Posterior vena cava (tissue), 2 donors: ENCODE results near the gene POMGNT2. TPM values are rescaled to one million over a fixed set of nuclear protein-coding genes. Genes with fewer than 3 reads are reported as not detected.
"Not testable (repeated sequence)": the region's sequence is repeated elsewhere in the genome, so short reads cannot be mapped to it uniquely, and the experiment has no call there.

Experiments
- DNase-seq: peaks from one replicate; pipeline ENCODE4 v3.0.0-alpha.2; 2020; ENCODE audit warnings: low spot score
- intact Hi-C, 2 donors: fragments of 100-400 bp; cut with DNase I; formaldehyde crosslinking; loops; one replicate each; pipeline versions ENCODE4 v1.14.1 to v1.14.2; 2022 to 2023
- total RNA-seq, 2 donors: library from RNA; stranded (reverse); fragmentation: NEBNext Ultra II Directional; extraction: Animal tissue kit (Norgen Biotek cat#: 25700); gene quantifications; one replicate each; pipeline ENCODE4 v1.2.1, GENCODE V29; 2021
- donor health status: DM: yes; HTN: yes; CAD: no.
- donor health status: DM: yes; HTN: yes; CAD: no.

POMGNT2 gene
- total RNA-seq, 2 donors from 2014 or later: 18.7 to 23.1 TPM

DNA sequence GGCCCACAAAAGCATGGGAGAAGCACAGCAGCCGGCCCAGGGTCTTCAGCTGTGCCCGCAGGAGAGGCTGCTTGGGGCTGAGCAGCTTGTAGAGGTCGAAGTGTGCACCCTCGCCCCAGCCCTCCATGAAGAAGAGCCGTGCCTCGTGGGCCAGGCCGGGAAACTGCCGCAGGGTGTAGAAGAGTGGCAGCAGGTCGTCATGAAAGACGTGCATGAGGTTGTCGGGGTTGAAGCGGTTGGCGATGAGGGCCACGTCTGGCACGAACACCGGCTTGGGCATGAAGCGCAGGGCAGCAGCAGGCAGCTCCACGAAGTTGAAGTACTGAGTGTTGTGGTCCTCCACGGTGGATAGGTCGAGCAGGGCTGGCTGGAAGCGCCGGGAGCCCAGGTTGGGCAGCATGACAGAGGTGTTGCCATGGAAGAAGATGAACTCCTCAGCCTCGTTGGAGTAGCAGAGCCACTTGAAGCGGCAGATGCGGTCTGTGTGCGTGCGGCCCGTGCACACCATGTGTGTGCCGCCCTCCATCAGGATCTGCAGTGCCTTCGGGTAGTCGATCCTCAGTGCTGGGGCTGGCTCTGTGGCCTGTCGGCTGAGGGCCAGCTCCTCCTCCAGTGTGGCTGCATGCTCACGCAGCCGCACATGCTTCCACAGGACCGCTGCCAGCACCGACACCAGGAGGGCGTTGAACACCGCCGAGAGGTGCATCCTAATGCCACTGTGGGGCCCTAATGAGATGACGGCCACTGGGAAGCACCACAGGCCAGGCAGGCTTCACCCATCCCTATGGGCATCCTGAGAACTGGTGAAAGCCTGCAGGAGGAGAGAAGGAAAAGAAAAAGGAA is 24.9 kb downstream of the POMGNT2 start:
- intact Hi-C loops: no loop called here
- DNase-seq: no peak

DNA sequence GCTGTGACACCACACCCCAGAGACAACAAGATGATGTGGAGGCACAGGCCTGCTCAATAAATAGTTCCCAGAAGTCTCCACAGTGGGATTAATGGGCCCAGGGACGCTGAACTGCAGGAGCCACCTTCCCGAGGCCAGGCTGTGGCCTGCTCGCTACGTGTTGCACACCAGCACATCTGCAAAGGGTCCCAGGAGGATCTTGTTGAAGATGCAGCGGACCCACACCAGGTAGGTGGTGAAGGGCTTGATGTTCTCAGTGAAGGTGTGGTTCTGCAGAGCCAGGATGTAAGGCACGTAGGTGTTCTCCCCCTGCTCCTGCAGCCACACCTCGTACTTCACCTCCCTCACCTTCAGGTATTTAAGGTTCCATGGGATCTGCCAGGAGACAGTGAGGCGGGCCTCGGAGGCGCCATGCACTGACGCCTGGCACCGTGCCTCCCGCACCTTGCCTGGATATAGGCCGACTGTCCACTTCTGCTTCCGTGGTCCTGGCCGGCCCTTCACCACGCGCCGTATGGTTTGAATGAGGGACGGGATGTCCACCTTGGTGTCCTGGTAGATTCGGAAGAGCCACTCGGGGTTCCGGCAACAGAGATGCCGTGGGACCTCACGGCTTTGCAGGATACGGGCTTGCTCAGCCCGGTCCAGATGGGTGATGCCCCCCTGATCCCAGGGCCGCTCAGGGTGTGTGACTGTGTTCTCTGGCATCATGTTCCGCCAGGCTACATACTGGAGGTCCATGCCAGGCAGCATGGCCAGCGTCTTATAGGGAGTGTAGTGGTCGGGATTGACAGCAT is 26.1 kb downstream of the POMGNT2 start:
- intact Hi-C loops: loop anchor here in 1 of 2 donors (10.0 kb wide), 1 partner anchor 845 kb away; no protein-coding TSS in a partner anchor

DNA sequence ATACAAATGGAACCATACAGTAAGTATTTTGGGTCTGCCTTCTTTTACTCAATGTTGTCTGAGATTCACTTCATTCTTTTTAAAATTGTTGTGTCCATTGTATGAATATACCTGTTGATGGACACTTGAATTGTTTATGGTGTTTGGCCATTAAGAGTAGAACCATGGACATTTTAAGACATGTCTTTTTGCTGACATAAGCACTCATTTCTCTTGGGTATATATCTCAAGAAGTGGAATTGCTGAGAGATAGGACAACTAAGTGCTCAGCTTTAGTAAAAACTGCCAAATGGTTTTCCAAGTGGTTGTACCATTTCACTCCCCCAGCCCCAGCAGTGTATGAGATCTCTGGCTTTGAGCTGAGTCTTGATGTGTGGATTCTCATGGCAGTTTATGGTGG is 28.2 kb downstream of the POMGNT2 start:
- no peak for DNase-seq
- intact Hi-C loops: loop anchor here in 1 of 2 donors (10.0 kb wide), 1 partner anchor 843 kb away; no protein-coding TSS in a partner anchor

More for the DNA sequence above, 26.1 kb downstream of the POMGNT2 start:
- no peak for DNase-seq

DNA sequence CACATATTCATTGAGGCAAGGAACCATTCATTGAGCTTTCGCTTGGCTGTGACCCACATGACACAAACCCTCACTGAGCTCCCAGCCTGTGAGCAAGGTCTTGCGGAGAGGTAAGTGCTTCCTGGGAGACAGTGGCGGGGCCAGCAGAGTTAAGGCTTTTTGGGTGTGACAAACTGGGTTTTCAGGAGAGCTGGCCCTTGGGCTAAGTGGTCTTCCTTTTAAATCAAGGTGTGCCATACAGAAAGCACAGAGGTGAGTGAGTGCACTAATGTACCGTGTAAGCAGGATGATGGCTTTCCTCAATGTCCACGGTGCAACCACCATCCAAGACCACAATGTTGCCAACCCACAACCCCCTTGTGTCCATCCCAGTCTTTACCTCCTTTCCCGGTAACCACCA is 28.6 kb downstream of the POMGNT2 start:
- DNase-seq: no peak
- intact Hi-C loops: loop anchor here in 1 of 2 donors (10.0 kb wide), 1 partner anchor 842 kb away; no protein-coding TSS in a partner anchor

DNA sequence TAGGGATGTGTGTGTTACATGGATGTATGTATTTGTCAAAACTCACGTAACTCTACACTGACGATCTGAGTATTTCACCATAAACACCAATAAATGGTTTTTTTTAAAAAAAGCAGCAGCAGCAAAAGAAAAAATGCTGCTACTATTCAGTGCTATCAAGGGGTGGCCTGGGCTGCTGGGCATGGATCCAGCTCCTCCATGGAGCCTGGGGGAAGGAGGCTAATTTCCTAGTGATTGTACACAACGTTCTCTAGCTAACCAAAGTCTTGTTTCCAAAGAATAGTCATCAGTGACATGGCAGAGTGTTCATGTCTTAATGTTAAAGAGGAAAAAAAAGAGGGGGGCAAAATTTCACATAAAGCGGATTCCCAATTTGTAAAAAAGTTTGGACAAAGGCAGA is 29.0 kb downstream of the POMGNT2 start:
- intact Hi-C loops: loop anchor here in 1 of 2 donors (10.0 kb wide), 1 partner anchor 842 kb away; no protein-coding TSS in a partner anchor
- no peak for DNase-seq

DNA sequence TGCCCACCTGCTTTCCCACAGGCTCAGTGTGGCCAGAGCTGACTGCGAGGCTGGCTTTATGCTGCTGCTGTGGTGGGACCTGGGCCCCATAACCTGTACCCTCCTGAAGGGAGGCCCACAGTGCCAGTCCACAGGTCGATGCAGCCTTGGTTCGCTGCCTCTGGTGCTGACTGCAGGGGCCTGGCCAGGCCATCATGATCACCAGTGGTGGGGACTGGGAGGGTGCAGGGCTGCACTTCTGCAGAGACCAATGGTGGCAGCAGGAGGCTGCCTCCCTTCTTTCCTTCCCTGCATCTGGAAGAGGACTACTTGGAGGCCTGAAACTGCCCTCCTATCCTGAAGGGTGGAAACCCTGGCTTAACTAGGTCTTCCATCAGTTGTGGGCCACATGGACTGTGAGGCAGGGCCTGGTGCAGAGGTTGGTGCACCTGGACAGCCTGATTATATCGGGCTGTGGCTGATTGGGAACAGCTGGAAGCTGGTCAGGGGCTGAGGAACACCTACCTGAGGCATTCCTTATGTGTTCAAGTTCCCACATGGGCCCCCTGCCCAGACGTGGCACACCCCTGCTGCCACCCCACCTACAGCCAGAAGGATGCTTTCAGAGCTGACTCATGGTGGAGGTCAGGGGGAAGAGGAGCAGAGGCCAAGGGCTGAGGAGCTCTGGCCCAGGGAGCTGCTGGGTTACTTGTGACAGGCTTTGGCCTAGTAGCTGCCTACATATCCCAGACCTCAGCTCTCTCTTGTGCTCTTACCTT is 29.8 kb downstream of the POMGNT2 start:
- DNase-seq: no peak
- intact Hi-C loops: loop anchor here in 1 of 2 donors (10.0 kb wide), 1 partner anchor 841 kb away; no protein-coding TSS in a partner anchor

DNA sequence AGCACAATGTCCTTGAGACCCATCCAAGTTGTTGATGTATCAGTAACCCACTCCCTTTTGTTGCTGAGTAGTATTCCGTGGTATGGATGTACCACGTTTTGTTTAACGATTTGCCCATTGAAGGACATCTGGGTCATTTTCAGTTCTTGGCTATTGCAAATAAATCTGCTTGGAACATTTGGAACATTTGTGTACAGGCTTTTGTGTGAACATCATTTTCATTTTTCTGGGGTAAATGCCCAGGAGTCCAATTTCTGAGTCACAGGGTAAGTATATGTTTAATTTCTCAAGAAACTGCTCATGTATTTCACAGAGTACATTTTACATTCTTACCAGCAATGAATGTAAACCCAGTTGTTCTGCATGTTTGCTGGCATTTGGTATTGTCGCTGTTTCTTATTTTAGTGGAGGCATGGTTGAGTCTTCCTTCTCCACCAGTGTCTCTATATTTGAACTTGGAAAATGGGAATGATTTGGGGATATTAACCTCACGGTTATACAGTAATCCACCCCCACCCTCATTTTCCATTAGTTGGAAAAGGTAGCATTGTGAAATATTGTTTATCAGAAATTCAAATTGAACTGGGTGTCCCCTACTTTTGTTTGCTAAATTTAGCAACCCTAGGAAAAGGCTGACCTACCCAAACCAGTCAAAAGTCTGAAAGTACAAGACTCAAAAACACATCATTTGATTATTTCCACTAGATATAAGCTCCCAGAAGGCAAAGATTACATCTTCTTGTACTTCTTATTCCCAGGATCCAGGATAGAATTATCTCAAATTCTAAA is 30.8 kb downstream of the POMGNT2 start:
- intact Hi-C loops: loop anchor here in 1 of 2 donors (10.0 kb wide), 1 partner anchor 840 kb away; no protein-coding TSS in a partner anchor

DNA sequence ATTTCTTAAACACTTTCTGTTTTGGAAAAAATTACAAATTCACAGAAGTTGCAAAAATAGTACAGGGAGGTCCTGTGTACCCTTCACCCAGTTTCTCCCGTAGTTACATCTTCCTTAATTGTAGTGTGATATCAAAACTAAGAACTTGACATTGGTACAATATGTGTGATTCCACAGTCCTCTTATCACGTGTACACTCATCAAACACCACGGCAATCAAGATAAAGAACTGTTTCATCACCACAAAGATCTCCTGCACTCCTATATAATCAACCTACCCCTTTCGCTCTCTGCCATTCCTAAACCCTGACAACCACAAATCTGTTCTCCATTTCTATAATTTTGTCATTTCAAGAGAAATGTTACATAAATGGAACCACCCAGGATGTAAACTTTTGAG is 31.4 kb downstream of the POMGNT2 start:
- intact Hi-C loops: loop anchor here in 1 of 2 donors (10.0 kb wide), 1 partner anchor 840 kb away; no protein-coding TSS in a partner anchor
- no peak for DNase-seq

More for the DNA sequence above, 30.8 kb downstream of the POMGNT2 start:
- DNase-seq: no peak

DNA sequence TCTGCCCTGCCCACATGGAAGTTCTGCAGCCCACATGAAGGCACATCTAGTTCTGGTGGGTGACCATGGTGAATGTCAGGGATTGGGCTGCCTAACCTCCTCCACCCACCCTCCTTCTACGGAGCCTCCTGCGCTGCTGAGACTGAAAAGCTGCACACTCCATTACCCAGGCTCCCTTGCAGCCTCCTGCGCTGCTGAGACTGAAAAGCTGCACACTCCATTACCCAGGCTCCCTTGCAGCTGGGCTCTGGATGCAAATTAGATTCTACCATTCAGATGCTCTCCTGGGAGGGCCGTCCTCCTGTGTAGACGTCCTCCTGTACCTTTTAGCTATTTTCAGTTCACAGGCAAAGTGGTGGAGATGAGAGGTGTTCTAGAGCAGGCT is 32.1 kb downstream of the POMGNT2 start:
- no peak for DNase-seq

DNA sequence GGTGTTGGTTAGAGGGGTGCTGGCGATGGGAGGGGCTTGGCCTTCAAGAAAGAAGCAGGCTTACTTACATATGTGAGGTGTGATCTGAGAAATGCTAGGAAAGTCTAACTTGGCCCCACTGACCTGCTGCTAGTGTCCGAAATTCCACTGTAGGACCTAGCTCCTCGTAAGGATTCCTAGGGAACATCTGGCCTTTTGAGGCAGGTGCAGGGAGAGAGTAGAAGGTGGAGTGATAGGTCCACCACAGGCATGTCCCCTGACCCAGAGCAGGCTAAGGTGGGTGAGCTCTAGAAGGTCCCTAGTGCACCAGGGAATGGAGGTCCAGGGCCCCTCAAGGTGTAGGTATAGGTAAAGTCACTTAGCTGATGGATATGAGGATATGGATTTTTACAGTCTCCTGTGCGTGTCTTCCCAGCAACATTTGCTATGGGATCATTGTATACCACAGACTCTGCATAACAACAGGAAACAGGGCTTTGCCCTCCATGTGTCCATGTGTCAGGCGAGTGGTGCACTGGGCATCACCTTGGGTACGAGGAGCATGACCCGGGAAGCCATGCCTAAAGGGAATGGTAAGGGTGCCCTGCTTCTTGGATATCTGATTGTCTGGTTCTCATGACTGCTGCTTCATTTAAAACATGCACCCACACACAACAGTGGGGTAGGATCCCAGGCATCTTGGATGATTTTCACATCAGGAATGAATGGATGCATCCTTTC is 32.6 kb downstream of the POMGNT2 start:
- DNase-seq: no peak
- intact Hi-C loops: loop anchor here in 1 of 2 donors (10.0 kb wide), 1 partner anchor 838 kb away; no protein-coding TSS in a partner anchor

More for the DNA sequence above, 32.1 kb downstream of the POMGNT2 start:
- intact Hi-C loops: loop anchor here in 1 of 2 donors (10.0 kb wide), 1 partner anchor 839 kb away; no protein-coding TSS in a partner anchor

DNA sequence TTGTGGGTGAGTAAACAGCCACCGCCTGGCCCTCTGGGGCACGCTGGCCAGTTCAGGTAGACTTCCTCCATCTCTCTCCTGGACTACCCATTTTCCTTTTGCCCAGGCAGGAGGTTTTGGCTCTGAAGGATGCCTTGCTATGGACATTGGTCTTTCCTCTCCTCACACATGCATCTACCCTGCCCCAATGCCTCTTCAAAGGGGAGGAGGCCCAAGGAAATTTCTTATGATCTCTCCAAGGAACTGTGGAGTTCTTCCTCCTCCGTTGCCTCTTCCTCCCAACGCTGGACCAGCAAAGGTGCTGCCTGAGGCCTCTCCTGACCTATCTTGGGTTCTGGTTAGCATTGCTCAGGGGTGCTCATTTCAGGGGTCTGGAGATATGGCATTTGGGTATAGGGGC is 33.5 kb downstream of the POMGNT2 start:
- DNase-seq: no peak
- intact Hi-C loops: loop anchor here in 1 of 2 donors (10.0 kb wide), 1 partner anchor 838 kb away; no protein-coding TSS in a partner anchor

DNA sequence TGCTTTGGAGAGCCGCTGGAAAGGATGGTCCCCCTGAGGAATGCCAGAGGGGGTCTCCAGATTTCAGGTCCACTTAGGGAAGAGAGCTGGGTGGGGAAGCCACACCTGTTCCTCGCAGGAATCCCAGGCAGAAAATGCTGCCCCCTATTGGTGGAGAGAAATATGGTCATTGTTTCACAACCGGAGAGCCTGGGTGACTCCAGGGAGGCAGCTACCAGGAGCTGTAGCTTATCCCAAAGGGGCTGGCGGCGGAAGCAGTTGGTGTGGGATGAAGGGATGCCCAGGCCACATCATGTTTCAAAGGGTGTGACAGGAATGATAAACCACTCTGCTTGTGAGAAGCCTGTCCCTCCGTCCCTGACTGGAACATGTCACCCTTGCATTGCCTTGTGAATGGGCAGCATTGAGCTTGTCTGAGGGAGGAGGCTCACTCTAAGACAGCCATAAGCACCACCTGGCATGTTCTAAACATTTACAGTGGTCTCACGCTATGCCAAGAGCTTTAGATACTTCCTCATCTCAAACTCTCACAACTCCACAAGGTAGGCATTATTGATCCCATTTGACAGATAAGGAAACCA is 34.5 kb downstream of the POMGNT2 start:
- intact Hi-C loops: loop anchor here in 1 of 2 donors (10.0 kb wide), 1 partner anchor 837 kb away; no protein-coding TSS in a partner anchor
- no peak for DNase-seq

DNA sequence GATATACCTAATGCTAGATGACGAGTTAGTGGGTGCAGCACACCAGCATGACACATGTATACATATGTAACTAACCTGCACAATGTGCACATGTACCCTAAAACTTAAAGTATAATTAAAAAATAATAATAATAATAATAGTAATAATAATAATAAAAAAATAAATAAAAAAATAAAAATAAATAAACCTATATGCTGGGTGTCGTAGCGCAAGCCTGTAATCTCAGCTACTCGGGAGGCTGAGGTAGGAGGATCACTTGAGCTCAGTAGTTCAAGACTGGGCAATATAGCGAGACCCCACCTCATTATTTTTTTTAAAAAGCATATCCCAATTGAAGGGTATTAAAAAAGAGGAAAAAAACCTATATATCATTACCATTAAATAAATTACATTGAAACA is 35.2 kb downstream of the POMGNT2 start:
- DNase-seq: not testable (repeated sequence)
- intact Hi-C loops: loop anchor here in 1 of 2 donors (10.0 kb wide), 1 partner anchor 836 kb away; no protein-coding TSS in a partner anchor

DNA sequence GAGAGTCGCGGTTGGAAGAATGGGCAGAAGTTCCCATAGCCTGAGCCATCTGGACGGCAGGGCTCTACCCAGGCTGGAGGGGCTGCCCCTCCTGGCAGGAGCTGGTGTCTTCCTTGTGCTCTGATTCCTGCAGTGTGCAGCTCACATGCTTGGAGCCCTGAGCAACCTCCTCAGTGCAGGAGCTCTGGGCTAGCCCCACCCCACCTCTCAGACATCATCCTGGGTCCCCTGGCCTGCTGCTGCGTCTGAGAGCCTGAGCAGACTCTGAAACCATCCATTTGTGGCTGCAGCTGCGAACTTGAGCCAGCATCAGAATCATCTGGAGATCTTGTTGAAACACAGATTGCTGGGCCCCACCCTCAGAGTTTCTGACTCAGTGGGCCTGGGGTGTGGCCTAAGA is 42.8 kb downstream of the POMGNT2 start:
- intact Hi-C loops: no loop called here
- DNase-seq: no peak

DNA sequence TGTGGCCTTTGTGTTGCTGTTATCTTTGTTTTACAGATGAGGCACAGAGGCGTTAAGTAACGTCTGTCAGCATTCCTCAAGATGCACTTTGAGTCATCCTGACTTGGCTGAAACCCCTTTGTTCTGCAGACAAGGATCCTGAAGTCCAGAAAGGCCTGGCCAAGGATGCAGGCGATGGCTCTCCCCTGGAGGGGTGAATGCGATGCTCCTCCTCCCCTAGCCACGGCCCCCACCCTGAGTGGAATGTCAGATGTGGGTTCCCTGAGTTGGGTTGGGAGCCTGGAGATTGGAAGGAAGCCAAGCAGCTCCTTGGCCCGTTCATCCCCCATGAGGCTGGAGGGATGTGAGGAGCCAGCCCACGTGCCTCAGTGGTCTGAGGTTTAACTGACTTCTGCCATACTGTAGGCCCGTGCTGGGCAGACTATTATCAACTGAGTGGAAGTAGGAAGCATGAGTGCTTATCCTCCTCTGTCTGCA is 43.3 kb downstream of the POMGNT2 start:
- DNase-seq: no peak
- intact Hi-C loops: no loop called here

DNA sequence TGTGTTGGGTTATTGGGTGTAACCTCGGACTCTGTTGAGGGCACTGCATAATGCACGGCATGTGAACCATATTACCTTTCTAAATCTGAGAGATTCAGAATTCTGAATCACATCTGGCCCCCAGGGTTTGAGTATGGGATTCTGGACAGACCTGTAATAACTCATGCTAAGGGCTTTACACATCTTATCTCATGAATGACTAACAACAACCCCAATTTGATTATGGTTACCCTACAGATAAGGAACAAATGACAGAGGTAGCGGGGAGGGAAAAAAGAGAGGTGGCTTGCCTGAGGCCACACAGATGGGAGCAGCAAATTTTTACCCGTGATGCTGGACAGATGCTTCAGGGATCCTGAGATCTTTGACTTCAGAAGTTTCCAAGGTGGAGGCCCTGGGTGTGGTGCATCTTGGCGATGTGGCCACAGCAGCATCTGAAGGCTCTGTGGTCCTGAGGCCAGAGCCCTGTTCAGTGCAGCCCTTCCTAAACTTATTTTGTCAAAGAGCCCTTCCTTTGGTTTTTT is 43.8 kb downstream of the POMGNT2 start:
- DNase-seq: no peak
- intact Hi-C loops: no loop called here
